Hematopoietic multipotent progenitor cell treated with erythropoietin and hydrocortisone succinate and interleukin-3 and kit ligand, for 15 days (in vitro differentiated cells): ENCODE data around the gene DHTKD1.
"Not testable (repeated sequence)": the region's sequence is repeated elsewhere in the genome, so short reads cannot be mapped to it uniquely, and the experiment has no call there.

ENCODE experiments used
- DNase-seq: peaks from one replicate; pipeline ENCODE4 v3.0.0-alpha.2; 2015; ENCODE audit warnings: low spot score

Gene DHTKD1

DNA sequence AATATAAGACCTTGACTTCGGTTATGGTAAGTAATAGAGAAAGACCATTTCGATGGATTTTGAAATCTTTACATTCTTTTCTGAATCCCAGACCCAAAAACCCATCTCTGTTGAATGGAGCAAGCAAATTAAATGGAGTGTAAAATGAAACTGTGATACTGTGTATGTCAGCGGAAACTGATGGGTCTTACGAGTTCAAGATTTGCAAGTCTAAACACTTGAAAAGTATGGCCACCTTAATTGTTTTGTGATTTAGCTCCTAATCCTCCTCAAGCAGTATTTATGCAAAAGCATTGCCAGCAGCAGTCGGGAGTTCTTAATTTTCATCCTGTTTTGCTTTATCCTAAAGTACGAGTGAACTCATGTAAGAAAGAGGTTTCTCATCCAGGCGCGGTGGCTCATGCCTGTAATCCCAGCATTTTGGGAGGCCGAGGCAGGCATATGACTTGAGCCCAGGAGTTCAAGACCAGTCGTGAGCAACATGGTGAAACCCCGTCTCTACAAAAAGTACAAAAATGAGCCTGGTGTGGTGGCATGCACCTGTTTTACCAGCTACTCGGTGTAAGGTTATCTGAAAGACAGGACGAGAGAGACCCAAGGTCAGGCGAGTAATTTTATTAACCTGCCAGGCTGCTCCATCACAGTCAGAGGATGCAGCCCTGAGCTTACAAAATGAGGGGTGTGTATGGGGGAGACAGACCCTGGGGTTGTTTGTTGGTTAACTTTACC lies 5.8 kb upstream of the DHTKD1 start:
- no peak for DNase-seq

DNA sequence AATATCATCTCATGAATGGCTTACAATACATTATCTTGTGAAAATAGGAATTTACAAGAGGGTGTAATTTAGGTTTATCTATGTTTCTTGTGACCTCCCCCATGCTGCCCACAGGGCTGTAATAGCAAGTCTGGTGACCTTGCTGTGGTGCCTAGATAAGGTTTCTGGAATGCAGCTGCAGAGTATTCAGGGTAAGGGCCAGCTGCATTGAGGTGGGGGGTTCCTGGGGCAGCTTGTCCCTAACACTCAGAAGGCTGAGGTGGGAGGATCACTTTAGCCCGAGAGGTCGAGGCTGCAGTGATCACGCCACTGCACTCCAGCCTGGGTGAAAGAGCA lies 5.3 kb upstream of the DHTKD1 start:
- DNase-seq = peak; percentile 74

DNA sequence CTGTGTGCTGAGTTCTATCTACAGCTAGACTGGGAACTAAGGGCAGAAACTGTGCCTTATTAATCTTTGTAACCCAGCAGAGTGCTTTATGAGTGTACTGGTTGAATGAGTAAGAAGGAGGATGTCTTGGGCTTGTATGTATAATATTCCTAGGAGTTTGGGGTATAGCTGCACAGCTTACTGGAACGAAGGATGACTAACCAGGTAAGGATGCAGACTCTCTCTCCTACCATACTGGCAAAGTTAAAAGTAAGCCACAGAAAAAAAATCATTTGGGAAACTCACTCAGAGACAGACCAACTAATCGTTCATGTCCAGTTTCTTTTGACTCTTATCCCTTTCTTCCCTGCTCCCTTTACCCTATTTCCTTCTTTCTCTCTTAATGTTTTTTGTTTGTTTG lies 1.4 kb upstream of the DHTKD1 start:
- DNase-seq = no peak

DNA sequence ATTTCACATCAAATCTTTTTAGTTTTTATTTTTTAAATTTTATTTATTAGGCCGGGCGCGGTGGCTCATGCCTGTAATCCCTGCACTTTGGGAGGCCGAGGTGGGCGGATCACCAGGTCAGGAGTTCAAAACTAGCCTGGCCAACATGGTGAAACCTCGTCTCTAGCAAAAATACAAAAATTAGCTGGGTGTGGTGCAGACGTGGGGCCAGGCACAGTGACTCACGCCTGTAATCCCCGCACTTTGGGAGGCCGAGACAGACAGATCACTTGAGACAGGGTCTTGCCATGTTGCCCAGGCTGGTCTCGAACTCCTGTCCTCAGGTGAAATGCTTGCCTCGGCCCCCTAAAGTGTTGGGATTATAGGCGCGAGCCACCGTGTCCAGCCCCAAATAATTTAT lies 2.7 kb downstream of the DHTKD1 start:
- DNase-seq = not testable (repeated sequence)

DNA sequence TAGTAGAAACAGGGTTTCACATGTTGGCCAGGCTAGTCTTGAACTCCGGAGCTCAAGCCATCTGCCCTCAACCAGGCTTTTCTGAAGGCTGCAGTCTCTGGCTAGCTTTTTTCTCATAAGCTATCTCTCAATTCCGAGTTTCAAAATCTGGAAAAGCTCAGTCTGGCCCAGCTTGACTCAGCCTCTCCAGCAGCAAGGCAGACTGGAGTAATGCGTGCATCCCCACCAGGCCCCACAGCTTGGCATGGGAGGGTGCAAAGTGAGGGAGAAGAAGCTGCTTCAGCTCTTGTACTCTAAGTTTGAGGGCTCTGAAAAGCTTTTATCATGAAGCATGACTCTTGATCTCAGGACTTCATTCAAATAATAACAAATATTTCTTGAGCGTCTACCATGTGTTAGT lies 4.8 kb downstream of the DHTKD1 start:
- DNase-seq = no peak

DNA sequence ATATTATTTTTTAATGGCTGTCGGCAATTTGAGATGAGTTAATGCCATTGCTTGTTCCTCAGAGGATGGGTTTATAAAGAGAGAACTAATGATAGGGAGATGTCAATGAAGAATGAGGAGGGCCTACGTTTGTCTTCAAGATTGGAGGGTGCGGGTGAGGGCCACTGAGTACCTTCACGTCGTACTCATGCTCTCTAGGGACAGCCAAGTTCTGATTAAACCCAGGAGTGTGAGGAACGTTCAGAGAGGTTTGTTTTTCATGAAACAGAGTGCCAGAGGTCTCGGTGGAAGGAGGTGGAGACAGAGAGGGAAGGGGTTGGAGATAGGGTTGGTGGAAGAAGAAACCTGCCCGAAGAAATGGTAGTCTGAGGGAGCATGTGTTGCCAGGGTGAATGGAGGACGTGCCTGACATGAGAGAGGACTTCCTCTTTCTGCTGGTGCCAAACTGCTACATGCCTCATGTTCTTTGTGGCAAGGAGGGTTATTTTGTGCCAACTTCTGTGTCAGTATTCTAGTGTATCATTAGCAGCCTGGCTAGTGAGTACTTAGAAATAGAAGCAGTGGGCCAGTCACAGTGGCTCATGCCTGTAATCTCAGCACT lies 8.9 kb downstream of the DHTKD1 start:
- DNase-seq = no peak

DNA sequence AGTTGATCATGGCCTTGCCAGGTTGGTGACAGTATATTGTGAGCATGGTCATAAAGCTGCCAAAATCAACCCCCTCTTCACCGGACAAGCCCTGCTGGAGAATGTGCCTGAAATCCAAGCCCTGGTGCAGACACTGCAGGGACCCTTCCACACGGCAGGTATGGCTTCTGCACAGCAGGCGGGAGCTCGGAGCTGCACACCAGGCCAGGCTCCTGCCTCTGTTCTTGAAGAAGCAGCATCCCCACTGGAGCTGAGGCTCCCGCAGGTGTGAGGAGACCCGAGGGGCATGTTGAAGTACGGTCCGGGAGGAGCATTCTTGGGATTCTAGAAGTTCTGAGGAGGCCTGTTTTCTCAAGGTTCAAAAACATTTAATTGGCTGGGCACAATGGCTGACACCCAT lies 12.7 kb downstream of the DHTKD1 start:
- DNase-seq = no peak

DNA sequence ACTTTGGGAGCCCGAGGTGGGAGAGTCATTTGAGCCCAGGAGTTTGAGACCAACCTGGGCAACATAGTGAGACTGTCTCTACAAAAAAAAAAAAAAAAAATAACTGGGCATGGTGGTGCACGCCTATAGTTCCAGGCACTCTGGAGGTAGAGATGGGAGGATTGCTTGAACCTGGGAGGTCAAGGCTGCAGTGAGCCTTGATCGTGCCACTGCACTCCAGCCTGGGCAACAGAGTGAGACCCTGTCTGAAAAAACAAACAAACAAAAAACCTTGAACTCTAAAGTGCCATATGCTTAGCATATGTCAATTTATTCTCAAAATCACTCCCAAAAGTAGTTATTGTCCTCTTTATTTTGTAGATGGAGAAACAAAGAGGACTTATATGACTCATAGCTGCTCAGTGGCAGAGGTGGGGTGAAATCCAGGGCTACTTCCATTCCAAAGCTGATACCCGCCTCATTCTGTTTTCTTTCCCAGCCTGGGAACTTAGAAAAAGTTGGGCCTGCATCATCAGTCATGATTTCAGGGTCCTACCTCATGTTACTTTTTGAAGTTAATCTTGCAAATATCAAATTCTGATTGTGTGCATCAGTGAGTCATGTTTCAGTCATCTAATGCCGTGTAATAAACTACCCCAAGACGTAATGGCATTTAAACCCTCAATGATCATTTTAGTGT lies 13.3 kb downstream of the DHTKD1 start:
- no peak for DNase-seq

DNA sequence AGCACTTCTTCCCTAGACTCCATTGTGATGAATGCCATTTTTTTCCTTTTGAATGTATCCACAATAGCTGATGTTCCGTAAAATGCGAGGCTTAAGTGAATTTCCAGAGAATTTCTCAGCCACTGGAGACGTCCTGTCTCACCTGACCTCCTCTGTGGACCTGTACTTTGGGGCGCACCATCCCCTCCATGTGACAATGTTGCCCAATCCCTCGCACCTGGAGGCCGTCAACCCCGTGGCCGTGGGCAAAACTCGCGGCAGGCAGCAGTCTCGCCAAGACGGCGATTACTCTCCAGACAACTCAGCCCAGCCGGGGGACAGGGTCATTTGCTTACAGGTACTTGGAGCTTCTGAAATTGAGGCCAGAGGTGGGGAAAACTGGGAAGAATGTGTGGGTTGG lies 20.2 kb downstream of the DHTKD1 start:
- DNase-seq = no peak

DNA sequence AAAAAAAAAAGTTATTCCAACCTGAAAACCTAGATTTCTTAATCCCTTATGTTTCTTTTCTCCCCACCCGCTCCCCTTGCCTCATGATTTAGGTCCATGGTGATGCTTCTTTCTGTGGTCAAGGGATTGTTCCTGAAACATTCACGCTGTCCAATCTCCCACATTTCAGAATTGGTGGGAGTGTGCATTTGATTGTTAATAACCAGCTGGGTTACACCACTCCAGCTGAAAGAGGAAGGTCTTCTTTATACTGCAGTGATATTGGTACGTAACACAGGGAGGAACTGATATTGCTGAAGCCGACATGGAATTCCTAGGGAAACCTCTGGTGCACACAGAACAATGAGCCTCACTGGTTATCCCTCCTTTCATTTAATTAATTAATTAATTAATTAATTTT lies 22.7 kb downstream of the DHTKD1 start:
- DNase-seq = no peak

DNA sequence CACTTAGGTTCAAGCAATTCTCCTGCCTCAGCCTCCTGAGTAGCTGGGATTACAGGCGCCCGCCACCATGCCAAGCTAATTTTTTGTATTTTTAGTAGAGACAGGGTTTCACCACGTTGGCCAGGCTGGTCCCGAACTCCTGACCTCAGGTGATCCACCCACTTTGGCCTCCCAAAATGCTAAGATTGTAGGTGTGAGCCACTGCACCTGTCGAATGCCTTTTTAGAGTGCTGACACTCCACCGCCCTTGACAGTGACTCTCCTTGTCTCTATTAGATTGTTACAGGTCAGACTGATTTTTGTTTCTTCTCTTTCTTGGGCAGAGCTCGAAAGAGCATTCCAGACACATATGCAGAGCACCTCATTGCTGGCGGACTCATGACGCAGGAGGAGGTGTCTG lies 28.6 kb downstream of the DHTKD1 start:
- DNase-seq = not testable (repeated sequence)

DNA sequence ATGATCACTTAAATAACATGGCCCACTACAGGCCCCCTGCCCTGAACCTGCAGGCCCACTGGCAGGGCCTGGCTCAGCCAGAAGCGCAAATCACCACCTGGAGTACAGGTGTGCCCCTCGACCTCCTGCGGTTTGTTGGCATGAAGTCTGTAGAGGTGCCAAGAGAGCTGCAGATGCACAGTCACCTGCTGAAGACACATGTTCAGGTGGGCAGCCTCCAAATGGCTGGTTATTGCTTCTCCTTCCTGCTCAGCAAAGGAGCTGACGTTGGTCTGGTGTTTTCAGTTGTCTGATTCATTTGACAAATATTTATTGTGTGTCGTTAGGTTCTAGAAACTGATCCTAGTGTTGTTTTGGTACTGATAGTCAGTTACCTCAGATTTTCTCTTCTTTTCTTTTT lies 29.0 kb downstream of the DHTKD1 start:
- DNase-seq = no peak

DNA sequence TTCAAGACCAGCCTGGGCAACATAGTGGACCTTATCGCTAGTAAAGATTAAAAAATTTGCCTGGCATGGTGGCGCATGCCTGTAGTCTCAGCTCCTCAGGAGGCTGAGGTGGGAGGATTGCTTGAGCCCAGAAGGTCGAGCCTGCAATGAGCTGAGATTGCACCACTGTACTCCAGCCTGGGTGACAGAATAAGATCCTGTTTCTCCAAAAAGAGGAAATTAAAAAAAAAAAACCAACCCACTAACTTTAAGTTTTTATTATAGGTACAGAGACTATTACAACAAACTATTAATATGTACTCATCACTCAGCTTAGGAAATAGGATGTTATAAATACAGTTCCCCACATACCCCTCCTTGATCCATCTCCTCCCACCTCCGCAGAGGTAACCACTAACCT lies 30.2 kb downstream of the DHTKD1 start:
- no peak for DNase-seq

DNA sequence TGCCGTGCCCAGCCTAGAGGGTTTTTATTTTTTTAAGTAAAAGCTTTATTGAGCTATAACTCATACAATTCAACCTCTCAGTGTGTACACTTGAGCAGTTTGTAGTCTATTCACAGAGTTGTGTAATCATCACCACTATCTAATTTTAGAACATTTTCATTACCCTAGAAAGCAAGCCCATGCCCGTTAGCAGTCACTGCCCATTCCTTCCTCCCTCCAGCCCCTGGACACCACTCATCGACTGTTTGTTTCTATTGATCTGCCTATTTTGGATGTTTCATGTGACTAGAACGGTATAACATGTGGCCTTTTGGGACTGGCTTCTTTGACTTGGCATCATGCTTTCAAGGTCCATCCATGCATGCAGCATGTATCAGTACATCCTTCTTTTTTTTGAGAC lies 35.0 kb downstream of the DHTKD1 start:
- DNase-seq = no peak

DNA sequence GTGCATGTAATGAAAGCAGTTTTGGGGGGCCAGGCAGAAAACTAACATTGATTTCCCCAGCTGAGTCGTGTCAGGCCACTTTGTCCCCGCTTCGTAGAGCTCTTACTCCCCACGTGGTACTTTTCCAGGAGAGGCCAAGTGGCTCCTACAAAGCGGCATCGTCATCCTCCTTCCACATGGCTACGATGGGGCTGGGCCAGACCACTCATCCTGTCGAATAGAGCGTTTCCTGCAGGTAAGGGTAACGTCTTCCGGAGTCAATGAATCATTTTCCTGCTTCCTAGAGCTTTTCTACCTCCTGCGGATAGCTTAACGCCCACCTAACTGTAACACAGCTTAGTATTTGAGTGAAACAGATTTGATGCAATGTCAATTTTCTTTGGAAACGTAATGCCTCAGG lies 39.0 kb downstream of the DHTKD1 start:
- no peak for DNase-seq

DNA sequence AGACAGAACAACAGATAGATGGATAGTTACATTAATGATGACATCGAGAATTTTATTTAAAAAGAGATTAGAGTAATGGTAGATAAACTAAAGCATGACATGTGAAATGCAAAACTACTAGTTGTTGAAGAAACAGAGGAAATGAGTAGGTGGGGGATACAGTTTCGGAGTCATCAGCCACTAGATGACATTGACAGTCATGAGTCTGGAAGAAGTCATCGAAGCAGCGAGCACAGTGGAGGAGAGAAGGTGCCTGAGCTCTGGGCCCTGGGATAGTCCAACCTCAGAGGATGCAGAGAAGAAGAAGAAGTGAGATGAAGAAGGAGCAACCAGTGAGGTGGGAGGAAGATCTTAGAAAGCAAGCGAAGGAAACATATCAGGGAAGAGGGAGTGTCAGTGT lies 40.5 kb downstream of the DHTKD1 start:
- no peak for DNase-seq

DNA sequence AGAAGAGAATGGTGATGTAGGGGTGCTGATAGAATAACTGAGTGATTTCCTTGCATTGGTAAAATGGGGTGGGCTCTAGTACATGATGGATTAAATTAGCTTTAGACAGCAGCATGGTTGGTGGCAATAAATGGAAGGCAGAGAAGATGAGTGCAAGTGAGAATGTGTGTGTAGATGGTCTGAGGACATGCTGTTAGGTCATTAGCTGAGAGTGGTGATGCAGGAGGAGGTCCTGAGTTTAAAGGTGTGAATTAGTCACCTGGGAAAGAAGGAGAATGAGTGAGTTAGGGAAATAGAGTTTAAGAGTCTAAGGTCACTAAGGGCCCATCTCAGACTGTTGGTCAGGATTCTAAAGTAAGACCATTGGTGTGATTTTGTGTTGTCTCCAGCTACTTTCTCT lies 42.8 kb downstream of the DHTKD1 start:
- DNase-seq = no peak

DNA sequence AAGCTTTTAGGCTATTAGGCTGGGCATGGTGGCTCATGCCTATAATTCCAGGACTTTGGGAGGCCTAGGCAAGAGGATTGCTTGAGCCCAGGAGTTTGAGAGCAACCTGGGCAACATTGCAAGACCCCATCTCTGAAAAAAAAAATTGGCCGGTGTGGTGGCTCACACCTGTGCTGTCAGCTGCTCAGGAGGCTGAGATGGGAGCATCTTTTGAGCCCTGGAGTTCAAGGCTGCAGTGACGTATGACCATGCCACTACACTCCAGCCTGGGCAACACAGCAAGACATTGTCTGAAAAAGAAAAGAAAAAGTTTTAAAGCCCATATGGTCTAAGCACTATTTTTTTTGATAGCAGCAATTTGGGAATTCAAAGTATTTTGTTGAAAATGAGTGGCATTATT lies 44.9 kb downstream of the DHTKD1 start:
- DNase-seq = no peak

DNA sequence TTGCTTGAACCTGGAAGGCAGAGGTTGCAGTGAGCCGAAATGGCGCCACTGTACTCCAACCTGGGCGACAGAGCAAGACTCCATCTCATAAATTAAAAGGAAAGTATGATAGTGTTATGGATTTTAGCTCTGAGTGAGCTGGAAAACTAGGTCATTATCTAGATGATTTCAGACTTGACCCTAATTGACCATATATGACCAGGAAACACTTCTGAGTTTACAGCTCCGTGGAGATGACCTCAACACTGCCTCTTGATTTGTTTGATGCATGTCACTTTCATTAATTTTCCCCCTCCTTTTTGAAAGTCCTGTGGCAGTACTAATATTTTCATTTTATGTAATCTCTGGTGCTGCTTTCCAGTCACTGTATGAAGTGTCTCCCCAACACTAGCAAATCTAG lies 52.9 kb downstream of the DHTKD1 start:
- DNase-seq = no peak

DNA sequence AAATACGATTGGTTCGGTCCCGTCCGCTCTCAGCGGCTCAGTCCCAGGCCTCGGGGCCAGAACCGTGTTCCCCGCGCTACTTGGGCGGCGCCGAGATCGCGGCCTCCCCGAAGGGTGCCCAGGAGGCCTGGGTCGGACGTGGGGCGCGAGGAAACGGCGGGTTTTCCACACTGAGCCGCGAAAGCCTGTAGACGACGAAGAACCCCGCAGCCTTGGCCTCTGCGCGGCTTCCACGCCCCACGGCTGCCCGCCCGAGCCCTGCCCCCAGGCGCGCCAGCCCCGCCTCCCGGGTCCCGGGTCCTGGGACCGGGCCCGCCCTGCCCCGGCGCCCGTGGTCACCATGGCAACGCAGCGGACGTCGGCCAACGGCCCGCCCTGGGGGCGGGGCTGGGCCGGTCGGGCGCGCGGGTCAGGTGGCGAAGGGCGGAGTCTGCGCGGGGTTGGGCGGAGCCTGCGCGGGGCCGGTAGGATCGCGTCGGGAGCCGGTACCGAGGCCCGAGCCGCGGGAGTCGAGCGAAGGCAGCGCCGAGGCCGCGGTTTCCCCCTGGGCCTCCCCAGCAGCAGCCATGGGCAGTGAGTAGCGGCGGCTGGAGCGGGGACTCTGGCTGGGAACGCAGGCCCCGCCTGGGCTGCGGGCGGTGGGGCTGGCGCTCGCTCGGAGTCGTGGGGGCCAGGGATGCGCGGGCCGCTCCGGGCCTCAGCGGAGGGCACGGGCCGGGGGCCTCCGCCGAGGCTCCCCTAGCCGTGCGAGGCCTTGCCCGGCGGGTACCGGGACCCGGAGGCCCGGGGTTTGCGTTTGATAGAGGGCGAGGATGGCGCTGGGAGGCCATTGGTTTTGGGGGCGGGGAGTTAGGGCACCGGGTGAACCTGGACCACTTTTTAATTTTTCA lies 60.7 kb downstream of the DHTKD1 start, which contains the start of gene SEC61A2:
Gene SEC61A2, plus strand, starts transcription at position 456 of the 890 bp plus-strand sequence. Its CDS starts 111 bp downstream, at position 567.
- peak; percentile 97 for DNase-seq

DNA sequence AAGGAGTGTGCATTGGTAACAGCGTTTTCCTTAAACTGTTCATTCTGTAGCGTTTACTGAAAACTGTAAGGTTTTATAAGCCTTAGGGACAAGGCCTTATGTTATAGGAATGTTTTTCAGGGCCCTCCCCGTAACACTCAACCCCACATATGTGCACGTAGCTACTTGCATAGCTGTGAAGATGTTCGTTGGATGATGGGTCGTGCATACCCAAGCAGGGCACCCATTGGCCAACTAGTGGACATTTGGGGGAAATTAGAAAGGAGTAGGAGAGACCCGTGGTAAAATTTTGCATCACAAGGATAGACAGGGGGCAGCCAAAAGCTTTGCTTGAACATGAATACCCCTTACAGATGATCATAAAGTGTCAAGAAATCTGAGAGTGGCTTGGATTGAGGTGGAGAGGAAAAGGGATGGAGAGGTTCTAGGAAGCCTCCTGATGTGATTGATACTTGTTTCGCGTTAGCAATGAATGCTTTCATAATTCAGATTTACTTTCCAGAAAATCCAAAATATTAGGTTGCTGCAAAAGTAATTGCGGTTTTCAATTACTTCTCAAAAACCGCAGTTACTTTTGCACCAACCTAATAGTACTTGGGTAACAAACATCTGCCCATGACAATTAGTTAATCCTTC lies 61.6 kb downstream of the DHTKD1 start:
- peak; percentile 62 for DNase-seq

DNA sequence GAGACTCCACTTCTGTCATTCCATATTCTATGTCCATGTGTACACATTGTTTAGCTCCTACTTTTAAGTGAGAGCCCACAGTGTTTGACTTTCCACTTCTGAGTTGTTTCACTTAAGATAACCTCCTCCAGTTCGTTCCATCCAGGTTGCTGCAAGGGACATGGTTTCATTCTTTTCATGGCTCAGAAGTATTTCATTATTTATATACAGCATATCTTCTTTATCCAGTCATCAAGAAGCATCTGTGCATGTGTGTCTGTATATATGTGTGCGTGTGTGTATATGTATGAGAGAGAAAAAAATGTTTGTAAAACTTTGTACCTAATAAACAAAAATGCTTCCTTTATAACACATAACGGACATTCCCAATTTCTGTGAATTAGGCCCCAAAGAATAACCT lies 66.9 kb downstream of the DHTKD1 start:
- no peak for DNase-seq
